GM12891 (cell line): ENCODE results near the gene LST1.

Source experiments
- PAX5 ChIP-seq: IDR thresholded peaks from 2 replicates; pipeline ENCODE4 v1.6.1; 2011; ENCODE audit warnings: low read length, moderate library complexity, mild to moderate bottlenecking; ENCODE audit not compliant: insufficient read depth, severe bottlenecking
- POLR2A ChIP-seq: IDR thresholded peaks from 2 replicates; pipeline ENCODE4 v1.6.1; 2011; ENCODE audit warnings: low read depth, low read length, control low read depth
- POLR2AphosphoS5 ChIP-seq: IDR thresholded peaks from 2 replicates; pipeline ENCODE4 v1.6.1; 2011; ENCODE audit warnings: low read depth, low read length, control low read depth
- POU2F2 ChIP-seq: IDR thresholded peaks from 2 replicates; pipeline ENCODE4 v1.6.1; 2011; ENCODE audit warnings: low read depth, mild to moderate bottlenecking, control low read depth, low read length, moderate library complexity
- SPI1 ChIP-seq: IDR thresholded peaks from 2 replicates; pipeline ENCODE4 v1.6.1; 2011; ENCODE audit warnings: low read depth, low read length, control low read depth
- TAF1 ChIP-seq: IDR thresholded peaks from 2 replicates; pipeline ENCODE4 v1.6.1; 2011; ENCODE audit warnings: low read depth, low read length, control low read depth

- TF ChIP-seq POLR2AphosphoS5, result no peak
- TF ChIP-seq TAF1, result no peak
- TF ChIP-seq POLR2A, result no peak
- no peak for TF ChIP-seq SPI1
- no peak for TF ChIP-seq PAX5
- no peak for TF ChIP-seq POU2F2
These were observed 44.9 kb upstream of the LST1 start for GRCh38 chr6:31541059-31541657.
